Putamen (tissue), 1 donor: ENCODE measurements around the gene LCNL1.
A peak's percentile ranks its signal among the peaks of the same experiment; 100 is the strongest.

ENCODE experiments used
- DNase-seq: peaks from one replicate; pipeline ENCODE4 v3.0.0-alpha.2; 2016; ENCODE audit warnings: low spot score

Gene LCNL1

DNA sequence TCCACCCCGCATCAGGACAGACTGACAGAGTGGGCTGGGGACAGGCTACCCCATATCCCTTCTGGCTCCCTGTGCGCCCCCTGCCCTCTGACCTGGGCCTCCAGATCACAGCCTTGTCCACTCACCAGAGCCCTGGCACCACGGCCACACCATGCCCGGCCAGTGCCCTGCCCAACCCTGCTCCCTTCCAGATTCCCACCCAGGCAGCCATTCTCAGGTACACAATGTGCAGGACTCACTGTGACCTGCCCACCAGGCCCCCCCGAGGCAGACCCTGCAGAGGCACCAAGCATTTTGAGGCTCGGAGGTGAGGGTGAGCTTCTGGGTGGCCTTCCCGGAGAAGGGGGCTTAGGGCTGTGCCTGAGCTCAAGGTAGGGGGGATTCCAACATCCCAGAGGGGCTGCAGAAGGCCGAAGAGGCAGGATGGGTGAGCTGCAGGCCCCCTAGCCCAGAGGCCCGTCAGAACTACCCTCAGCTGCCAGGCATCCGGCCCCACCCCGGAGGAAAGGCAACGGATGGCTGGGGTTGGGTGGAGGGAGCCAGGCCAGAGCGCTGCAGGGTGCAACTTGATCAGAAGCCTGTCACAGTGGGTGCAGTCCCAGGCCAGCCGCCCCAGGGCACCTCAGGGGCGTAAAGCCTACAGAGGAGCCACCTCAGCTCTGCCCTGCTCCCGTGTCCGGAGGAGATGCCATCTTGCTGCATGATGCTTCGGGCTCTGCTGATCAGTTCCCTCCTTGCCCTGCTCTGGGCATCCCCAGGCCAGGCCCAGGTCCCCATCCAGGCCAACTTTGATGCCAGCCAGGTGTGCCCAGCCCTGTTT lies at the start of gene LCNL1:
TSS of gene LCNL1 (plus strand) at position 762 of the 820 bp plus-strand sequence. CDS start 594 bp downstream, outside the sequence.
- DNase-seq: no peak

DNA sequence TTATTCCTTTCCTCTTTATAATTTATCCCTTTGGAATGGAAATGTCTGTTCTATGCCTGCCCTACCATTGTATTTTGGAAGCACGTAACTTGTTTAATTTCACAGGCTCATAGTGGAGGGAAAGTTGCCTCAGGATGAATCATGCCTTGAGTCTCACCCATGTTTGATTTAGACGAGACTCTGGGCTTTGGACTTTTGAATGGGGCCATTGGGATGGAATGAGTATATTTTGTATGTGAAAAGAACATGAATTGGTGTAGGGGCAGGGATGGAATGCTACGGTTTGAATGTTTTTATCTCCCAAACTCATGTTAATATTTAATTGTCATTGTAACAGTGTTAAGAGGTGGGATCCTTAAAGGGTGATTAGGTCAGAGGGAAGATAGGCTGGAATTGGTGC lies 48.5 kb upstream of the LCNL1 start:
- DNase-seq: no peak

DNA sequence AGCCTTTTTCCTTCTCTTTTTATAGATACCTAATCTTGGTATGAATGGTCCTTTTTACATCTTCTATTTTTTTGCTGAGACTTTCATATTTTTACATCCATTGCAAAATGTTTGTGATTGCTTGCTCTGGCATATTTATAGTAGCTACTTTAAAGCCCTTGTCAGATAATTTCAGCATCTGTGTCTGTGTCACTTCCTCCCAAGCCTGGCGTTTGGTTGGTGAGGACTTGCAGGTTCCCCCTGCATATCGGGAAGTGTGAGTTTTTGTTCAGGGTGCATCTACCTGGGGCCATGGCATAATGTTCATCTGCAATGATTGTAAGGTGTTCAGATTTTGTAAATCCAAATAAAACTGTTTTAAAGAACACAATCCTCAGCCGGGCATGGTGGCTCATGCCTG lies 47.1 kb upstream of the LCNL1 start:
- no peak for DNase-seq

DNA sequence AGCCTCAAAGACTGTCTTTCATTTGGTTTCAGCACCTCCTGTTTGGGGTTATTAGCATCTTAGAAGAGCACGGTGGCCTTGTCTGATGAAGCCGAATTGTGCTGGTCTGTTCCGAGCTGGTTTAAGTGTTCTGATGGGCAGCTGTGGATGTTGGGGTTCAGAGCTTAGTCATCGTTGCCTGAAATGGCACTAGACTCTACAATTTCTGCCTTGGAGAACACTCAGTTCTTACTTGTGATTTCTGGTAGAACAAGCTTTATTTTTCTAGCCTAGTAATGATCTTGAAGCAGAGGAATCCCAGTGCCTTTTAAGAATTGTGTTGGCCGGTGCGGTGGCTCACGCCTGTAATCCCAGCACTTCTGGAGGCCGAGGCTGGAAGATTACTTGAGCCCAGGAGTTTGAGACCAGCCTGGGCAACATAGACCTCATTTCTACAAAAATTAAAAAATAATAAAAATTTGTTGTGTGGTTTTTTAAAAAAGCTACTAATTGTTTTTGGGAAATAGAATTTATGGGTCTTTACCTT lies 46.1 kb upstream of the LCNL1 start:
- no peak for DNase-seq

DNA sequence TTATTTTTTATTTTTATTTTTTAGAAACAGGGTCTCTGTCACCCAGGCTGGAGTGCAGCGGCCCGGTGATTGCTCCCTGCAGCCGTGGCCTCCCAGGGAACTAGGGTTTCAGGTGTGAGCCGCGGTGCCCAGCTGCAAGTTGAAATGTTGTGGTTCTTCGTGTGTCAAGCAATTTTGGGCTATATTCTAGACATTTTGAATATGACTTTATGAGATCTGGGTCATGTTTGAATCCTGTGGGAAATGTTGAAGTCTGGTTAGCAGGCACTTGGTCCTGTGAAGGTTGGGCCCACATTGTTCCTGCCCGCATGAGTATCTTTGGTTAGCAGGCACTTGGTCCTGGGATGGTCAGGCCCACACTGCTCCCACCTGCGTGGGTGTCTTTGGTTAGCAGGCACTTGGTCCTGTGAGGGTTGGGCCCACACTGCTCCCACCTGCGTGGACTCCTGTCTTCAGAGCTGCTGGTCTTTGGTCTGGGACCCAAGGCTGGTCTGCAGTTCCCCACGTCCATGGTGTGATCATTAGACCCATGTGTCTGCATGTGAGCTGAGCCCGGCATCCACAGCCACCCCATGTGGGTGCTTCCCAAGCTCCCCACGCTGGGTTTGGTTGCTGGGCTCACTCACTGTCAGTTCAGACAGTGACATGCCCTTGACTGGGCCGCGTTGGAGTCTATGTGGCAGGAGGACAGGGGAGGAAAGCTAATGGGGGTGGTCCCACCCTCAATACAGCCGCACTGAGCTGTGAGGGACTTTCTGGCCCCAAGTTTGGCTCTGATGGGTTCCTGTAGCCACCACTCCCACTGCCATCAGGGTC lies 45.4 kb upstream of the LCNL1 start:
- DNase-seq: no peak

DNA sequence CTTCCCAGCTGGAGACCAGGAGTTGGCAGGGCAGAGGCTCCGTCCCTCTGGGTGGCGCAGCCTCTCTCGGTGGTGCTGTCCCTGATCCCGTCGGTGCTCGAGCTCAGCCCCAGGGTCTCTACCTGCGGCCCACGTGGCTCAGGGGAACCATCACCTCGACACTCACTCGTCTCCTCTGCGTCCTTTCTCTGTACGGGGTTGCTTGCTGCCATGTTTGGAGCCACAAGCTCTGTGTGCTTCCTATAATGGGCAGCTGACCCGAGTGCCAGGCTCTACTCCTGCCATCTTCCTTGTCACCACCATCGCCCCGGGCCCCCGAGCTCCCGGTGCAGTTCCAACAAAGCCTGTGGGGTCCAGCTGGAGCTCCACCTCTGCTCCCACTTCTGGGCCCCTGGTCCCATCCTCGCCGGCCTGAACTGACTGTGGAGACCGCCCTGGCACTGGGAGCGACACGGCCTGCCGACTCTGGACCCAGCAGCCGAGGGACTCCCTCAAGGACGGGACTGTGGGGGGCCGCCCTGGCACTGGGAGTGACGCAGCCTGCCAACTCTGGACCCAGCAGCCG lies 43.3 kb upstream of the LCNL1 start:
- no peak for DNase-seq

DNA sequence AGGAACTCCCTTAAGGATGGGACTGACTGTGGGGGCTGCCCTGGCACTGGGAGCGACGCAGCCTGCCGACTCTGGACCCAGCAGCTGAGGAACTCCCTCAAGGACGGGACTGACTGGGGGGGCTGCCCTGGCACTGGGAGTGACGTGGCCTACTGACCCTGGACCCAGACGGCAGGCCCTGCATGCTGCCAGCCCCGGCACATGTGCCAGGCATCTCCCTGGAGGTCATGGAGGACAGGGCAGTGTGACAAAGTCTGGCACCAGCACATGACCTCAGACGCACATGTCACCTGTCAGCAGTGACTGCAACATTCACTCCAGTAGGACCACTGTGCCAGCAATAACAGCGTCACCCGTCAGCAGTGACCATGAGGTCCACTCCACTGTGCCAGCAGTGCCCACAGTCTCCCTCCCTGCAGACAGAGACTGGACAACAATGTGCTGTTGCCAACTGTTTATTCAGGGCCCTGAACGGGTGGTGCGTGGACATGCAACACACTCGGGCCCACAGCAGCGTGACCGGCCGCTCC lies 42.7 kb upstream of the LCNL1 start:
- peak; percentile 86 for DNase-seq

DNA sequence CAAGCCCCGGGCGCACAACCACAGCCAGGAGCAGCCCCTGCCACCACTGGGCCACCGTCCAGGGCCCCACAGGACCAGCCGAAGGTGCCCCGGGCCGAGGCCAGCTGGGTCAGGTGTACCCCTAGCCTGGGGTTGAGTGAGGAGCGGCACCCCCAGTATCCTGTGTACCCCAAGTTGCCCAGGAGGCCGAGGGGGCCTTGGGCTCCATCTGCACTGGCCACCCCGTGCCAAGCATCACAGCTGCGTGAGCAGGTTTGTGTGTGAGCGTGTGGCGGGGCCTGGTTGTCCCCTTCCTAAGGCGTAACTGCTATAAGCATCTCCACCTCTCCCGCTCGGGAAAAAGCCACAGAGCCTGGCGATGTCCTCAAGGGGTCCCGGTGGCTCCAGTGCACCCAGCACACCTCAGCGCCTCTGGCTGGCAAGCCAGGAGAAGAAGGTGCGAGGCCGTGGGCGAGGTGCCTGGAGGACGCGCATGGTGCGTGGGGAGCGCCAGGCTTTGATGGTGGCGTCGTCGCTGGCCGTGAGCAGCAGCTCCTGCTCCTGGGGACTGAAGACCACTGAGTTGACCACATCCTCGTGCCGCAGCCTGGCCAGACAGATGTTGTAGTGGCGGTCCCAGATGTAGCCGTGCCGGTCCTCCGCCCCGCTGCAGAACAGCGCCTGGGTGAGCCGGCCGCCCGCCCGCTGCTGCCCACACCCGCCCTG lies 42.1 kb upstream of the LCNL1 start:
- DNase-seq: no peak

DNA sequence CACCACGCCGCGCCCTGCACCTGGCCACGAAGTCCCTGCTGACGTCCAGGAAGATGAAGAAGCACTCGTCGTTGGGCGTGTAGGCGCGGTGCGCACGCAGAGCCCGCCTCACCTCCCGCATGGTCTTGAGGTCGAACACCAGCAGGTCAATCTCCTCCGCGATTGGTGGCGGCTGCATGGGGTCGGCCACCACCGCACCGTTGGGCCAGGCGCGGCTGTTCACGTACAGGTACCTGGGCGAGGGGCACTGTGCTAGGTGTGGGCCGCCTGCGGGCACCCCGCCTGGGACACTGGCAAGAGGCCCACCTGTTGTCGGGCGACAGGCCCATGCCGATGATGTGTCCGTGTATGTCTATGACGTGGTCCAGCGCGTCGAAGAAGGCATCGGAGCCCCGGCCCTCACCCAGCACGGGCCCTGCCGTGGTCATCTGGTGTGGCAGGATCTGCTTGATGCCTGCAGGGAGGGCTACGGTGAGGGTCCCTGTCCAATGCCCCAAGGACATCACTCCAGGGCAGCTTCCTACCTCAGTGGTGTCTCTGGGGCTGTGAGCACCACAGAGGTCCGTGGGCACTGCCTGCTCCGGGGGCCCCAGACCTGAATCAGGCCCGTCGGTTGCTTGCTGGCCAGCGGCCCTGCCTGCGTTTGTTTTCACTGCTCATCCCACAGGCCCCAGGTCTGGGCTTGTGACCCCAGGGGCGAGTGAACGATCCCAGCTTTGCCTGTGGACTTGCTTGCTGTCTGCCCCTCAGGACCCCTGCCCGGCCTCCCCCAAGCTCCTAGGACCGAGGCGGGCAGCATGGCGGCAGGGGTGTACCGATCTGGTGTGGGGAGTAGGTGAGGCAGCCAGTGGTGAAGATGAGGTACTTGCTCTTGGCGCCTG lies 41.3 kb upstream of the LCNL1 start:
- DNase-seq: no peak

DNA sequence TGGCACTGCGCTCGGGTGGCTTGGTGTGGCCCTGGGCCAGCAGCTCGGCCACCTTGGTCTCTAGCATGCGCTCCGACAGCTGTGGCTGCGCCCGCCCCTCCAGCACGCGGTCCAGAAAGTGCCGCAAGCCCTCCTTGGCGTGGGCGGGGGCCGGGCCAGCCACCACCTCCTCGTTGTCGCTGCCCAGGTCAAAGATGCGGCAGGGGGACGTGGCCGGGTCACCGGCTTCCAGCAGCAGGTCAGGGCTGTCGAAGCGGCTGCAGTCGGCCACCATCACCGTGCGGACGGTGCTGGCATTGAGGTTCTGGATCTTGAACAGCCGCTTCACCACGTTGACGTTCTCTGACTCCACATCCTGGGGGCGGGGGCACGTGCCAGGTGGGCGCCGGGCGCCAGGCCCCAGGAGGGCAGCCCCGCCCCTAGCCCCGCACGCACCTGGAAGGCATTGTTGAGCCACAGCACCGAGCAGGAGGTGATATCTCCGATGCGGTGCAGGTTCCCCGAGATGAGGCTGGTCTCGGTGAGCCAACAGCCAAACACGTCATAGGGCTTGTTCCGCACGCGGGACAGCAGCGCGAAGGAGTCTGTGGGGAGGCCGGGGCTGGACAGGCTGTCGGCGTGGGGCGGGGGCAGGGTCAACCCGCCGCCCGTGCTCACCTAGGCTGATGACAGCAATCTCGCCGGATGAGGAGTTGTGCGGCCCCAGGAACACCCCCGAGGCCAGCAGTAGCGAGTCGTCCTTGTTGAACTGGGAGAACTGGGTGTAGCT lies 40.5 kb upstream of the LCNL1 start:
- no peak for DNase-seq

DNA sequence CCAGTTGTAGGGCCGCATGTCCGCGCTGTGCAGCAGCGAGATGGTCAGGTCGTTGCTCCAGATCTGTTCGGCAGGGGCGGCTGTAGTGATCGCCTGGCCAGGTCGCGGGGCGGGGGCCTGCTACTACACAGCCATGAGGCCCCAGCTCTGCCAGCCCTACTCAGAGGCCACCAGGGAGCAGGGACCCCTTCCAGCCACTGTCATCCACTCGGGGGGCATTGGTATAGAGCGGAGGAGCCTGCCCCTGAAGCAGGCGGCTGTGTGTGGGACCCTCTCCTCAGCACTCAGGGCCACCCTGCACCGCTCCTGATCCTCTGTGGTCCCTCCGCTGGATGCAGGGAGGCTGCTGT lies 39.9 kb upstream of the LCNL1 start:
- no peak for DNase-seq

DNA sequence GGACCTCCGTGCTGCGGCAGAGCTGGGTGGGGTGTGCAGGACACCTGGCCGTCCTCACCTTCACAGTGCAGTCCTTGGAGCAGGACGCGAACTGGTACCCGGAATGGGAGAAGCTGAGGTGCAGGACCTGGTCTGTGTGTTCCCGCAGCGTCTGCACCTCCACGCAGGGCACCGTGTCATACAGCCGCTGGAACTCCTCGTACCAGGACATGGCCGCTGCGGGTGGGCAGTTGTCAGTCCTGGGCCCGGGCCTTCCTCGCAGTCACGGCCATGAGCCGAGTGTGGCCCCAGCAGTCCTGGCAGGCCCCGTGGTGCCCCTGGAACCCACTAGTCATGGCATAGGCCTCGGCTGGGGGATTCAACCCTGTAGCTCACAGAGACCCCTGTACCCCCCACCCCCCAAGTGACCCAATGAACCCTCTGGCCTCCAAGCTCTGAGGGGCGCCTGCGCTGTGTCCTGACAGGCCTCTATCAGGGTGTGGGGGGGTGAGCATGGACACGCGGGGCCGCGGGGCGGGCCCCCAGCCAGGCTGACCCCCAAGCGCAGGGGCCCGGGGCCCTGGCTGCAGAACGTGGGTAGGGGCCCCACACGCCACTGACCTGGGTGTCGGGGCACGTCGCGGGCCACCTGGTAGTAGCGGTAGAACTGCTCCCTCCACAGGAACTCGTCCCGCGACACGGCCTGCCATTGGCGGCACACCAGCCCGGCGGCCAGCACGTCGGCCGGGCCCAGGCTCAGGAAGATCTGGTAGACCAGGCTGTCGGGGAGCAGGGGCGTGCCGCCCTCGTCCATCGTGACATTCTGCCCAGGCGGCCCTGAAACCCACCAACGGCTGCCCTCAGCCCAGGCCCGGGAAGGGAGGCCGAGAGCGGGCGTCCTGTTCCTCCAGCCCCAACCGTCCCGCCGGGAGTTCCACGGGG lies 39.2 kb upstream of the LCNL1 start:
- DNase-seq: no peak

DNA sequence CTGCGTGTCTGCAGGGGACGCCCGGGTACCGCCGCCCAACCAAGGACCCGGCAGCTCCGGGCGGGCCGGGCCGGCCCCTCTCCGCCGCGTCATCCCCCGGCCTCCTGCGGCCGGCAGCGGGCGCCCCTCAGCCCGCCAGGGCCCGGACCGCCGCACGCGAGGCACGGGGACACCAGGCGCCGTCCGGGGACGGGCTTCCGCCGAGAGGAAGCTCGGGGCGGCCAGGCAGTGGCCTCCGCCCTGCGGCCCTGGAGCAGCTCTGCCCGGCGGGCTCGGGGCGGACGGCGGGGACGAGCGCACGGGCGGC lies 38.6 kb upstream of the LCNL1 start:
- no peak for DNase-seq

DNA sequence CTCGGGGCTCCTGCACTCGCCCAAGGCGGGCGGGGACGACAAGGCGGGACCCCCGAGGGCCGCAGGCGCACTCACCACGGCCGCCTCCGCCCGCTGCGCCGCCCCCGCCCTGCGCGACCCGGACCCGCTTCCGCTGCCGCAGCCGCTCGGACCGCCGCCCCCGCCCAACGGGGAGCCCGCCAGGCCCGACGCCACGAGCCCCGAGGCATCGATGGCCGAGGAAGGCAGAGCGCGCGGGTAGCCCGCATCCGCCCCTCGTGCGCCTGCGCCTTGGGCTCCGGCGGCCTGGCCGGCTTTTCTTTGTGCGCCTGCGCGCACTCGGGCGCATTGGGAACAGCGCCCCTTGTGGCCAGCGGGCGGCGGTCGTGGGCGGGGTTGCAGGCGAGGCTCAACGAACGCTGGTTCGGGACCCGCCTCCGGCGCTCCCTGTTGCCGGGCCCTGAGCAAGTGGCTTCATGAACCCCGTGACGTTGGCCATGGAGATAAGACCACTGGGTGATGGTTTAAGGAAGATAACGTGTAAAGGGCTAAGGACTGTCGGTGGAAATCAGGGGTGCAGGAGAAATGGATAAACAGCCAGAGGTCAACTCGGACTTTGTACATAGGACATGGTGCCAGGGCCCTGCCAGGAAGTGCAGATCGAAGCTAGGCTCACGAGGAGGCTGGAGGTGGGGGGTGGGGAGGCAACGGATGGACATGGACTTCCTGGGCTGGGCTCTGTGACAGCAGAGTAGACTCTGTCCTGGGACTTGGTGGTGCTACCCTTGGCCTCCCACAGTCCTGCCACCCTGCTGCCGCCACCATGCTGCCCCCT lies 38.1 kb upstream of the LCNL1 start, which contains the start of the genes C8G and FBXW5:
TSS of gene C8G (plus strand) at position 725 of the 814 bp plus-strand sequence. CDS start at position 803, 78 bp downstream.
TSS of gene FBXW5 (minus strand) at position 220 of the 814 bp plus-strand sequence. CDS start 655 bp downstream, outside the sequence.
- DNase-seq: peak; percentile 92

DNA sequence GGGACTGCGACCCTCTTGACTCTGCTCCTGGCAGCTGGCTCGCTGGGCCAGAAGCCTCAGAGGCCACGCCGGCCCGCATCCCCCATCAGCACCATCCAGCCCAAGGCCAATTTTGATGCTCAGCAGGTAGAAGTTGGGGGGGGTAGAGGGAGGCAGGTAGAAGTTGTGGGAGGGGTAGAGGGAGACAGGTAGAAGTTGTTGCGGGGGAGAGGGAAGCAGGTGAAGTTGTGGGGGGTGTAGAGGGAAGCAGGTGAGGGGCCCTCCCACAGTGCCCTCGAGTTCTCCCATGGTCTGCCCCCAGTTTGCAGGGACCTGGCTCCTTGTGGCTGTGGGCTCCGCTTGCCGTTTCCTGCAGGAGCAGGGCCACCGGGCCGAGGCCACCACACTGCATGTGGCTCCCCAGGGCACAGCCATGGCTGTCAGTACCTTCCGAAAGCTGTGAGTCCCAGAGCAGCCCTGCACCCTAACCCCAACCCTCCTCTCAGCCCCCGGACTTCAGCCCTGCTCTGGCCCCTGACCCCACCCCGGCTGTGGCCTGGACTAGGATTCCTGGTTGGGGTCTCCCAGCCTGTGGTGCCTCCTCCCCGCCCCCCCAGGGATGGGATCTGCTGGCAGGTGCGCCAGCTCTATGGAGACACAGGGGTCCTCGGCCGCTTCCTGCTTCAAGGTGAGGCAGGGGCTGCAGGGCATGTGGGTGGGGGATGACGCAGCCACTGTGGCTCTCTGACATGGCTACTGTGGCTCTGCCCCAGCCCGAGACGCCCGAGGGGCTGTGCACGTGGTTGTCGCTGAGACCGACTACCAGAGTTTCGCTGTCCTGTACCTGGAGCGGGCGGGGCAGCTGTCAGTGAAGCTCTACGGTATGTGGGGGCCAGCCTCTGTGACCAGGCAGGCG lies 37.2 kb upstream of the LCNL1 start:
- no peak for DNase-seq

DNA sequence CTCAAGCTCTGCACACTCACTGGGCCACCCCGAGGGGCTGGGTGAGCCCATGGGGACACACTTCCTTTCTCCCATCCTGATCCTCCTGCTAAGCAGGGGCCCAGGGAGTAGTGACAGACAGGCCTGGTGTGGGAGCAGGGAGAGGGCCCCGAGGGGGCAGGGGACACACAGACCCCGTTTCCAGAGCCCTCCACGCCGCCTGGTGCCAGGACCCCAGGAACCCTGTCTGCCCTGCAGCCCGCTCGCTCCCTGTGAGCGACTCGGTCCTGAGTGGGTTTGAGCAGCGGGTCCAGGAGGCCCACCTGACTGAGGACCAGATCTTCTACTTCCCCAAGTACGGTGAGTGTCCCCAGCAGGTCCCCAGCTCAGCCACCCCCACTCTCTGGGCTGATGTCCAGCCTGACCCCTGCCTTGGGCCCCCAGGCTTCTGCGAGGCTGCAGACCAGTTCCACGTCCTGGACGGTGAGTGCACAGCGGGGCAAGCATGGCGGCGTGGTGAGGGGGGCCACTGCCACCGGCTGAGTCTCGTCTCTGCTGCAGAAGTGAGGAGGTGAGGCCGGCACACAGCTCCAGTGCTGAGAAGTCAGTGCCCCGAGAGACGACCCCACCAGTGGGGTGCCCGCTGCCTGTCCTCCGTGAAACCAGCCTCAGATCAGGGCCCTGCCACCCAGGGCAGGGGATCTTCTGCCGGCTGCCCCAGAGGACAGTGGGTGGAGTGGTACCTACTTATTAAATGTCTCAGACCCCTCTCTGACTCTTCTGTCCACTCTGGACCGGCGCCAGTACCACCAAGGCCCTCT lies 36.4 kb upstream of the LCNL1 start:
- no peak for DNase-seq
